Neuron (in vitro differentiated cells): ENCODE data around the gene B3GALT6.

Experiments
- H2AFZ ChIP-seq: one replicate; pipeline ENCODE4 v1.6.1; 2013; ENCODE audit warnings: low read depth, mild to moderate bottlenecking, inconsistent platforms, low read length, moderate library complexity
- H3K27me3 ChIP-seq: one replicate; pipeline ENCODE4 v1.6.1; 2013; ENCODE audit warnings: low read length; ENCODE audit not compliant: insufficient read depth
- H3K36me3 ChIP-seq: one replicate; pipeline ENCODE4 v1.6.1; 2013; ENCODE audit warnings: low read length; ENCODE audit not compliant: insufficient read depth
- H3K4me1 ChIP-seq: one replicate; pipeline ENCODE4 v1.6.1; 2013; ENCODE audit warnings: low read length; ENCODE audit not compliant: insufficient read depth
- H3K4me3 ChIP-seq: 2 replicates; pipeline ENCODE4 v1.5.1; 2013; ENCODE audit warnings: mild to moderate bottlenecking, low read length, moderate library complexity
- H3K9me3 ChIP-seq: one replicate; pipeline ENCODE4 v1.6.1; 2013; ENCODE audit warnings: low read length

The B3GALT6 gene

DNA sequence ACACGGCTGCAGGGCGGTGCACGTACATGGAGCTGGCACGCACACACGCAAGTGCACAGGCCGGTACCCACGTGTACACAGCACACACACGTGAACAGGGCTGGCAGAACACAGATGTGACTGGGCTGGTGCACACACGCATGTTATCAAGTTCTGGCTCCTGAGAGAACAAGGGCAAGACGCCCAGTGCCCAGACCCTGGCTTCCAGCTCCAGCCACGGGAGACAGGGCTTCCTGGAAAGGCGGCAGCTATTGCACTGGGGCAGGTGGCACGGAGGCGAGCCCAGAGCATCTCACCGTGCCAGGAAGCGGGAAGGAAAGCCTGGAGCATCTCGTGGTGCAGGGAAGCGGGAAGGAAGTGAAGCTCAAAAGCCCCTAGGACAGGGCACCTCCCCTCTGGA lies 6.1 kb upstream of the B3GALT6 start:
- H3K4me3 ChIP-seq, result no peak overlapping the region
- peaks cover 54% of the 10 kb centered on the region for H3K36me3 ChIP-seq
- H3K27me3 ChIP-seq, result no peaks in the 10 kb centered on the region
- no peak overlapping the region for H2AFZ ChIP-seq
- H3K4me1 ChIP-seq, result peaks cover 8% of the 10 kb centered on the region
- H3K9me3 ChIP-seq, result no peaks in the 10 kb centered on the region

DNA sequence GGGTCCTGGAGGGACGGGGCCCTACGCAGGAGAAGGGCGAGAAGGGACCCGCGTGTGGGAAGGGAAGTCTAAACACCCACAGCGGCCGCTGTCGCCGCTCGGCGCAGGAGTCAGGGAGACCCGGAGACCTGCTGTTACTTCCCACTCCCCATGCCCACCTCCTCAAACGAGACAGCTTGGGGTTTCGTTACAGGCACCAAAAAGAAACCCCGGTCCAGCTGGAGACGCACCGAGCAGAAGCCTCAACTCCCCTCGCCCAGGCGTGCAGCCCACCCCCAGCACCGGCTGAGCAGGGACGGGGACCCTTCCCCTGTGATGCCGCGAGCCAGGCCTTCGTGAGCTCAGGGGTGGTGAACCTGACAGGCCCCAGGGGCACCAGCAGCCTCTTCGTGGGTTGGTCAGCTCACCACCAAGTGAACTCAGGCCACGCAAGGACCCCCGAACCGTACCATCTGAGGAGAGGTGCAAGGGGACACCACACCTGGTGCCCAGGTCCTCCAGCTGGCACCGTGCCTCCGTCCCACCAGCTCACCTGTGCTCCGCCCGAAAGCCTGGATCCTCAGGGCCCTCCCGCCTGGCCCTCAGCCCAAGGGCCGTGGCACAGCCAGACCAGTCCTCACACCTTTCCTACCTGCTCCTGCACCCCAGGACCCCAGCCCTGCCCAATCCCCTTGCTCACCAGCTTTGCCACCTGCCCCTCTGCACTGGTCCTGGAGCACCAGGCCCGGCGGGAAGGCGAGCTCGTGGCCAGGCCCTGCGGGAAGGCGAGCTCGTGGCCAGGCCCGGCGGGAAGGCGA lies 5.3 kb upstream of the B3GALT6 start:
- Histone ChIP-seq H3K9me3 (no peaks in the 10 kb centered on the region), H3K27me3 (no peaks in the 10 kb centered on the region), H3K4me3 (no peak overlapping the region), H2AFZ (no peak overlapping the region), H3K4me1 (peaks cover 13% of the 10 kb centered on the region), H3K36me3 (peaks cover 53% of the 10 kb centered on the region)

DNA sequence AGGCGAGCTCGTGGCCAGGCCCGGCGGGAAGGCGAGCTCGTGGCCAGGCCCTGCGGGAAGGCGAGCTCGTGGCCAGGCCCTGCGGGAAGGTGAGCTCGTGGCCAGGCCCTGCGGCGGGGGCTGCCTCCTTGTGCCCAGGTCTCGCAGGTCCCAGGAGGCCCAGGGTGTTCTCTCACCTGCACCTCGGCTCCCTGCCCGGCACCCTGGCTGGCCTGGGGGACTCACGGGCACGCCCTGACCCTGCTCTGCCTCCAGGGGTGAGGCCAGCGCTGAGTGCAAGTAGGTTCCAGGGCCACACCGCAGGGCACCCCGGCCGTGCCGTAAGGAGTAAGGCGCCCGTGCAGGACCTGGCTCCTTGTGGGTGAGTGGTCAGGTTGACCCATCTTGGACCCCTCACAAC lies 4.7 kb upstream of the B3GALT6 start:
- Histone ChIP-seq H3K36me3 (peaks cover 48% of the 10 kb centered on the region), H3K27me3 (no peaks in the 10 kb centered on the region), H3K4me1 (peaks cover 13% of the 10 kb centered on the region), H2AFZ (no peak overlapping the region), H3K4me3 (no peak overlapping the region), H3K9me3 (no peaks in the 10 kb centered on the region)

DNA sequence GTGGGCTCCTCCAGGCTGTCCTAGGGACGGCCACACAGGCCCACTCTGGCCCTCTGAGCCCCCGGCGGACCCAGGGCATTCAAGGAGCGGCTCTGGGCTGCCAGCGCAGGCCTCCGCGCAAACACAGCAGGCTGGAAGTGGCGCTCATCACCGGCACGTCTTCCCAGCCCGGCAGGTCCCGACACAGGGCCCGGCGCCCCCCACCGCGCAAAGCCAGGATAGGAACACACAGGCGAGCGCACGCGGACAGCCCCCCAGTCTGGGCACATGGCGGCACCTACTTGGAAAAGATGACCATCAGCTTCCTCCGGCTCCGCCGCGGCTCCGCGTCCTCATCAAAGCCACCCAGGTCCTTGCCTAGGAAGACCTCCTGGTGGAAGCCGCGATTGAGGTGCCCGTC lies 3.9 kb upstream of the B3GALT6 start:
- Histone ChIP-seq H3K4me1 (peaks cover 19% of the 10 kb centered on the region), H3K4me3 (no peak overlapping the region), H3K36me3 (peaks cover 43% of the 10 kb centered on the region), H3K27me3 (no peaks in the 10 kb centered on the region), H3K9me3 (peaks cover 2% of the 10 kb centered on the region), H2AFZ (no peak overlapping the region)

DNA sequence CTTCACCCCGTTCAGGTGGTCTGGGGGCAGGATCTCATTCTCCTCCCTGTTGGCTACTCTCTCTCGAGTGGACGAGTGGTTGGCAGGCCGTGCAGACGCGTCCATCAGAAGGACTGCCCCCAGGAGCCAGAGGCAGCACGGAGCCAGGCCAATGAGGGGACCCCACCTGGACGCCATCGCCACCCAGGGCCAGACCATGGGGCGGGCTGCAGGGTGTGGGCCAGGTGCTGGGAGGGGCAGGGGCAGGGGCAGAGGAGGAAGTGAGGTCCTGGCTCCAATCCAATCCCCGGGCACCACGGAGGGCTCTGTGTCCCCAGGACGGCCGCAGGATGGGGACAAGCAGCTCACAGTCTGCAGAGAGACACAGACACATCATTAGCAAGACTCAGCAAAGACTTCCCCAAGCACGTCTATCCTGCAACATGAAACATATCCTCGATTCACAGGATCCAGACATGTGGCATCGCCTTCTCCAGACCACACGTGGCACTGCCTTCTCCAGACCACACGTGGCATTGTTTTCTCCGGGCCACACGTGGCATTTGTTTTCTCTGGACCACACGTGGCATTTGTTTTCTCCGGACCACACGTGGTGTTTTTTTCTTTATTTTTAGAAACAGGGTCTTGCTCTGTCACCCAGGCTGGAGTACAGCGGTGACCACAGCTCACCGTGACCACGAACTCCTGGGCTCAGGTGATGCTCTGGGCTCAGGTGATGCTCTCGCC lies 3.3 kb upstream of the B3GALT6 start:
- Histone ChIP-seq H3K27me3 (no peaks in the 10 kb centered on the region), H3K9me3 (peaks cover 2% of the 10 kb centered on the region), H3K4me3 (no peak overlapping the region), H3K4me1 (peaks cover 19% of the 10 kb centered on the region), H3K36me3 (peaks cover 39% of the 10 kb centered on the region), H2AFZ (no peak overlapping the region)

DNA sequence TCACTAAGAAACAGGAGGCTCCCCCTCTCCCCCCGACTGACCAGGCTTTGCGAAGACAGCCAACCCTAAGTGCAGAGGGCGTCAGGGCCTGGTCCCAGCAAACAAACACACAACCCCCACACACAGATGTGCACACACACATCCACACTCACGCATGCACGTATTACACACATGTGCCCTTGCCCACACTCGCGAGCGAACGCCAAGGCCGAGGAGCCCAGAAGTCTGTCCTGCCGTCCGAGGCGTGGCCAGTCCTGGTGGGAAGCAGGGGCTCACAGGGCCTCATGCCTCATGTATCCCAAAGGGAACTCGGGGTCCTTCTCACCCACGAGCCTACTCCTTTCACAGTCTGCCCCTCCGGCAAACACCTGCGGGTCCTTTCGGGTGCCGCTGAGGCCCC lies 2.3 kb upstream of the B3GALT6 start:
- no peaks in the 10 kb centered on the region for H3K27me3 ChIP-seq
- H2AFZ ChIP-seq, result no peak overlapping the region
- H3K9me3 ChIP-seq, result peaks cover 2% of the 10 kb centered on the region
- peaks cover 19% of the 10 kb centered on the region for H3K4me1 ChIP-seq
- H3K4me3 ChIP-seq, result no peak overlapping the region
- peaks cover 37% of the 10 kb centered on the region for H3K36me3 ChIP-seq

DNA sequence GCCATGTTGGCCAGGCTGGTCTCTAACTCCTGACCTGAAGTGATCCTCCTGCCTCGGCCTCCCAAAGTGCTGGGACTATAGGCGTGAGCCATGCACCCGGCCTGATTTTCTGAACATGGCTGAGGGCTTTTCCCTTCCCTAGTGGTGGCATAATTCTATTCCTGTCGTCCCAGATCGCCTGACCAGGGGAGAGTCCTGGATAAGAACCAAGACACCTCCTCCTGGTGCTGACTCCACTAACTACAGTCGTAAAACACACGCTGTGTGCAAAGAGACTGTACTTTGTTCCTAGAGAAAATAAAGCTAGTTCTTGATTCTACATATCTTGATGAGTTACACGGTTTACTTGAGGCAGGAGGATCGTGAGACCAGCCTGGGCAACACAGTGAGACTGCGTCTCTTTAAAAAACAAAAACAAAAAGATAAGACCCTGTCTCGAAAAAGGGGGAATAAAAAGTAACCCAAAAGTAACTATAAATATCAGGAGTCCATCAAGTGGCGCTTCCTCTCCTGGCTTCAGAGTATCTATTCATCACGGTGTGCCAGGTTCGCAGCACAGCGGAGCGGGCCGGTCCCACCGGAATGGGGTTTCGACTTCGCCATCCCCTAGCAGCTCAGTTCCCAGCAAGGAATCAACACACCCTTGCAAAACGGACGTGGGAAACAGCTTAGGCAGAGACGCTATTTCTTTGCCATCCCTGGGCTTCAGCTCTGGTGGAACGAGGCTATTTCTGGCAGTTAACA lies 1.2 kb upstream of the B3GALT6 start:
- H3K27me3 ChIP-seq, result no peaks in the 10 kb centered on the region
- H3K4me3 ChIP-seq, result peak overlapping the region; percentile 89
- peaks cover 2% of the 10 kb centered on the region for H3K9me3 ChIP-seq
- peaks cover 19% of the 10 kb centered on the region for H3K4me1 ChIP-seq
- peaks cover 31% of the 10 kb centered on the region for H3K36me3 ChIP-seq
- H2AFZ ChIP-seq, result peak overlapping the region; percentile 55

DNA sequence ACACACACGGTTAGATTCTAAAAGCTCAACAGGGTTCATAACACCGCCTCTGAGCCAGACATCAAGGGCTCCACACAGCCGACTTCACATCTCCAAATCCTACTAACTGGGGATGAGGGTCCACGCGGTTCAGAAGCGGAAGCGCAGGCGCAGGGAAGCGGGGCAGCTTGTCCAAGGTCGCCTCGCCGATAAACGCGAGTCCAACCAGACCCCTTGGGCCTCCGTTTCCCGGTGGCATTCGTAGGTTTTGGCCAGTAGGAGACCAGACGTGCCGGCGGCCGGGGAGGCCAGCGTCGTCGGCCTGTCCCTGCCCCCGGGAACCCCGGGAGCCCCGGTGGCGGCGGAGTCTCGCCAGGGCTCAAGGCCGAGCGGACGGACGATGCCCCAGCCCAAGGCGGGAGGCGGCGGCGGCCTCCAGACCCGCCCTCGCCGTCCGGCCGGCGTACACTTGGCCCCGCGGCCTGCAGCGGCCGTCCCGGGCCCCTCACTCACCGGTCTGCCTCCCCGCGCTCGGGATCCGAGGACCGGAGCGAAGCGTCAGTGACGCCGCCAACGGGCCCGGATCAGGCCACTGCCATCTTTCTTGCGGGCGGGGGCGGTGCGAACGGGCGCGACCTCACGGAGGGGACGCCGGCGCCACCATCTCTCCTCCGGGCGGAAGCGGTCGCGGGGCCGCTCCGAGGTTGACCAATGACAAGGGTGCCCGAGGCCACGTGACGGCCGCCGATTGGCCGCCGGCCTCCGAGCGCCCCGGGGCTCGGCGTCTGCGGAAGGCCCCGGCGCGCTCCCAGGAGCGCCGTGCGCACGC lies 433 bp upstream of the B3GALT6 start, which contains the start of gene SDF4:
SDF4 (minus strand) TSS at position 602 of the 808 bp plus-strand sequence. CDS start 3,229 bp downstream, outside the sequence.
- Histone ChIP-seq H2AFZ (peak within 1 kb of the TSS; percentile 55), H3K4me1 (peaks cover 19% of the 10 kb centered on the region), H3K9me3 (peaks cover 2% of the 10 kb centered on the region), H3K36me3 (peaks cover 24% of the 10 kb centered on the region), H3K4me3 (peak within 1 kb of the TSS; percentile 89), H3K27me3 (no peaks in the 10 kb centered on the region)

DNA sequence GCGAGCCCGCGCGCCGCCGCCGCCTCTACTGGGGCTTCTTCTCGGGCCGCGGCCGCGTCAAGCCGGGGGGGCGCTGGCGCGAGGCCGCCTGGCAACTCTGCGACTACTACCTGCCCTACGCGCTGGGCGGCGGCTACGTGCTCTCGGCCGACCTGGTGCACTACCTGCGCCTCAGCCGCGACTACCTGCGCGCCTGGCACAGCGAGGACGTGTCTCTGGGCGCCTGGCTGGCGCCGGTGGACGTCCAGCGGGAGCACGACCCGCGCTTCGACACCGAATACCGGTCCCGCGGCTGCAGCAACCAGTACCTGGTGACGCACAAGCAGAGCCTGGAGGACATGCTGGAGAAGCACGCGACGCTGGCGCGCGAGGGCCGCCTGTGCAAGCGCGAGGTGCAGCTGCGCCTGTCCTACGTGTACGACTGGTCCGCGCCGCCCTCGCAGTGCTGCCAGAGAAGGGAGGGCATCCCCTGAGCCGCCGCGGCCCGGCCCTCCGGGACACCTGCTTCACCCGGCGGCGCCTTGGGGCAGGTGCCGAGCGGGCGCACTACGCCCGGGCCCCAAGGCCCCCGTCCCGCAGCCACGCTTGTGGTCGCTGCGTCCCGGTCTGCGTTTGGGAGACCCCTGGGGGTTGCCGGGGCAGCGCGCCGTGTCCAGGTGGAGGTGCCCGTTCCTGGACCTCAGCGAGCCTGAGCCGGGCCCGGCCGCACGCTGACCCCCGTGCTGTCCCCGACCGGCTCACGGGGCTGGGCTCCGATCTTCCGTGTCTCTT lies 944 bp downstream of the B3GALT6 start:
- peaks cover 2% of the 10 kb centered on the region for H3K9me3 ChIP-seq
- H3K4me1 ChIP-seq, result peaks cover 24% of the 10 kb centered on the region
- no peak overlapping the region for H2AFZ ChIP-seq
- H3K4me3 ChIP-seq, result peak overlapping the region; percentile 46
- H3K36me3 ChIP-seq, result peaks cover 16% of the 10 kb centered on the region
- no peaks in the 10 kb centered on the region for H3K27me3 ChIP-seq

DNA sequence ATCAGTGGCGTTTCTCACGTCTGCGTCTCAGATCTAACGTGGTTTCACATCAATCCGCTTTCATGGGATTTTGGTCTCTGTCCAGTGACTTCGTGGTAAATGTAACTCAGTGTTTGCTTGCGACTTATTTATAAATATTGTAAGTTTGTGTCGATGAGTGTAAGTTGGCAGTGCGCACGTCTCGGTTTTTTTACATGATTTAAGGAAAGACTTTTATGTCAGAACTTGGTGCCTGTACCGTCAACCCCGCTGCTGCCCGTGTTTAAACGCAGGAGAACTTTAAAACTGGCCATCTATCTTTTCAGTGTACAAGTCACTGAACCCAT lies 1.5 kb downstream of the B3GALT6 start:
- peaks cover 2% of the 10 kb centered on the region for H3K9me3 ChIP-seq
- H3K4me3 ChIP-seq, result no peak overlapping the region
- H2AFZ ChIP-seq, result no peak overlapping the region
- no peaks in the 10 kb centered on the region for H3K27me3 ChIP-seq
- peaks cover 29% of the 10 kb centered on the region for H3K4me1 ChIP-seq
- H3K36me3 ChIP-seq, result peaks cover 10% of the 10 kb centered on the region

DNA sequence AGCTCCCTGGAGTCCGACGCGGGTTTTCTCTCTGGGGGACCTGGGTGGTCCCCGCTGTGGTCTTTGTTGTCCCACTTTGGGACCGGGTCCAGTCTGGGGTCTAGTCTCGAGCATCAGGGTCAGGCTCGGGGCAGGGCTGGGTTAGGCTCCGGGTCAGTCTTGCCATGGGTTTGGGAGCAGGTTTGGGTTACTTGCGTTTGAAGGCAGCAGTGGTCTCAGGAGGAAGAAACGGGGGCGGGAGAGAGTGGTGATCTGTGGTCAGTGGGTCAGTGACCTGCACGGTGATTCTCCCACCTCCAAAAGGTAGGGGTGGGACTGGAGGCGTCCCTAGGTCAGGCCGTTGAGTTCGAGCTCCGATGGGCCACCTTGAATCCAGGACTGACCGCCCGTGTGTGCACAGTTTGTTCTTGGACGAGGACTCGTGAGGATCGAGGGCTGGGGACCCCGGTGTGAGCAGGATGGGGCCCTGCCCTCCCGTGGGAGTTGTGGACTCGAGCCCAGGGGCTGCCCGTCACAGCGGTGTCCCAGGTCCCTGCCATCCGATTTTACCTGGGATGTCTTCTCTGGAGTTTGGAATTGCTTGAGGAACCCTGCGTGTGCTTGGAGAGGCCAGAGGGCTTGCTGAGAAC lies 2.3 kb downstream of the B3GALT6 start:
- peaks cover 34% of the 10 kb centered on the region for H3K4me1 ChIP-seq
- peaks cover 2% of the 10 kb centered on the region for H3K9me3 ChIP-seq
- peaks cover 8% of the 10 kb centered on the region for H3K36me3 ChIP-seq
- H3K4me3 ChIP-seq, result no peak overlapping the region
- H3K27me3 ChIP-seq, result no peaks in the 10 kb centered on the region
- H2AFZ ChIP-seq, result no peak overlapping the region
